GM18519 (cell line): ENCODE measurements around the gene C3orf33.

Source experiments
- ATAC-seq: cut with Tn5 transposase; IDR thresholded peaks from one replicate; pipeline ENCODE4 v1.9.1; 2021; ENCODE audit warnings: mild to moderate bottlenecking, moderate library complexity; ENCODE audit not compliant: unreplicated experiment, low FRiP score

C3orf33 gene

DNA sequence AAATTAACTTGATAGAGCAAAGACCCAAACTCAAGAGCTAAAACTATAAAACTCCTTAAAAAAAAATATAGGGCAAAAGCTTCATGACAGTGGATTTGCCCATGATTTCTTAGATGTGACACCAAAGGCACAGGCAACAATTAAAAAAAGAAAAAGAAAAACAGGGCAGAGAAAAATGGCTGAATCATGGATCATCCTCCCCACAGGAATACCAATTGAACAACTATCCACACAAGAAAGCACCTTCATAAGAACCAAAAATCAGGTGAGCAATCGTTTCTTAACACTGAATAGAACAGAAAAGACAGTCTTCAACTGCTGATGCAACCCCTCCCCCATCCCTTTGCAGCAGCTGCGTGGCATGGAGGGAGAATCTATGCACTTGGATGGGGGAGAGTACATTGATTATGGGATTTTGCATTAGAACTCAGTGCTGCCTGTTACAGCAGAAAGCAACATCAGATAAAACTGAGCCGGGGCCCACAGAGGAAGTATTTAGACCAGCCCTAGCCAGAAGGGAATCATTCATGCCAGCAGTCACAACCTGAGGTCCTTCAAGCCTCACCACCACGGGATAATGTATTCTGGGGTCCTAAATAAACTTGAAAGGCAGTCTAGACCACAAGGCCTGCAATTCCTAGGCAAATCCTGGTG, 15.7 kb downstream of the C3orf33 start:
- ATAC-seq: no peak

DNA sequence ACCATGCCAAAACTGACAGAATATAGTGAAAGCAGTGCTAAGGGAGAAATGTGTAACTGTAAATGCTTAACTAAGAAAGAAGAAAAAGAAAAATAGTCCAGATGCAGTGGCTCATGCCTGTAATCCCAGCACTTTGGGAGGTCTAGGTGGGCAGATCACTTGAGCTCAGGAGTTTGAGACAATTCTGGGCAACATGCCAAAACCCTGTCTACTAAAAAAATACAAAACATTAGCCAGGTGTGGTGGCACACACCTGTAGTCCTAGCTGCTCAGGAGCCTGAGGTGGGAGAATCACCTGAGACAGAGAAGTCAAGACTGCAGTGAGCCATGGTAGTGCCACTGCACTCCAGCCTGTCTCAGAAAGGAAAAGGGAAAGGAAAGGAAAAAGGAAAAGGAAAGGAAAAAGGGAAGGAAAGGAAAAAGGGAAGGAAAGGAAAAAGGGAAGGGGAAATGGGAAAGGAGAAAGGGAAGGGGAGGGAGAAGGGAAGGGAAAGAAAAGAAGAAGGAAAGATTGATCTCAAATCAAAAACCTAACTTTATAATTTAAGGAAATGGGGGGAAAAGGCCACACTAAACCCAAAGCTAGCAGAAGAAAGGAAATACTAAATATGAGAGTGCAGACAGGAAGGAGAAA, 20.3 kb downstream of the C3orf33 start:
- no peak for ATAC-seq

DNA sequence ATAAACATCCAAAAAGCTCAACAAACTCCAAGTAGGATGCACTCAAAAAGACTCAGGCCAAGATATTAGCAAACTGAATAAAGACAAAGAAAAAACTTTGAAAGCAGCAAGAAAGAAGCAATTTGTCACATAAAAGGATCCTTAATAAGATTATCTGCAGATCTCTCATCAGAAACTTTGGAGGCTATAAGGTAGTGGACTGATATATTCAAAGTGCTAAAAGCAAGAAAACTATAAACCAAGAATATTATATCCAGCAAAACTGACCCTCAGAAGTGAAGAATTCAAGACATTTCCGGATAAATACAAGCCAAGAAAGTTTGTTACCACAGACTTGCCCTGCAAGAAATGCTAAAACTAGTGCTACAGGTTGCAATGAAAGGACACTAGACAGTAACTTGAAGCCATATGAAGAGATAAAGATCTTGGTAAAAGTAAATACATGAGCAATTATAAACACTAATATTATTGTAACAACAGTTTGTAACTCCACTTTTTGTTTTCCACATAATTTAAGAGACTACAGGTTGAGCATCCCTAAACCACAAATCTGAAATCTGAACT, 23.6 kb downstream of the C3orf33 start:
- ATAC-seq: no peak

DNA sequence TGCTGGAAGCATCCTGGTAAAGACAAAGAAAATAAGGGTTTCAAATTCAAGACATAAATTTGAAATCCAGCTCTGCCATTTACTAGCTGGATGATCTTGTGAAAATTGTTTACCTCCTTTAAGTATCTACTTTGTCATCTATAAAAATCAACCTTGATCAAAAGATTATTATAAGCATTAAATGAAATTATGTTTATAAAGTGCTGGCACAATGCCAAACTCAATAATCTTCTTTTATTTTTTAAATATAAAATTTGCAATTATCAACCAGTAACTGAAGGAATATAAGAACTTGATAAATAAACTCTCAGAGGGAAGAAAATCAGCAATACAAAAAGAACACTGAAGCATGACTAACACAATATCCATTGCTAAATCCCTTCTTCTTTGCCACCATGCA, 25.8 kb downstream of the C3orf33 start:
- no peak for ATAC-seq

DNA sequence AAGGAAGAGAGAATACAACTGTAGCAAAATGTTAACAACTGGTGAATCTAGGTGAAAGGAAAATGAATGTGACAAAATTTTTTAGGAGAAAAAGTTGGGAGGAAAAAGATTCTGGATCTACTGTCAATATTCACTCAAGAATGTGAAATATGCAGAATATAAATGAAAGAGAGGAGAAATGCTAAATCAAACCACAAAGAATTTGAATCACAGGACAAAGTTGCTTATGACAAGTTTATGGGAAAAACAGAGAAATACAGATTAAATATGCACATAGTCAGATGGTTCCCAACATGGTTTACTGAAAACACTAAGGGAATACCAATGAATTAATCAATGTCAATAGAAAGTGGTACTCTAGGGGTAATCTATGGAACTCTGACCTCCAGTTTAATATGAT, 27.6 kb downstream of the C3orf33 start:
- no peak for ATAC-seq

DNA sequence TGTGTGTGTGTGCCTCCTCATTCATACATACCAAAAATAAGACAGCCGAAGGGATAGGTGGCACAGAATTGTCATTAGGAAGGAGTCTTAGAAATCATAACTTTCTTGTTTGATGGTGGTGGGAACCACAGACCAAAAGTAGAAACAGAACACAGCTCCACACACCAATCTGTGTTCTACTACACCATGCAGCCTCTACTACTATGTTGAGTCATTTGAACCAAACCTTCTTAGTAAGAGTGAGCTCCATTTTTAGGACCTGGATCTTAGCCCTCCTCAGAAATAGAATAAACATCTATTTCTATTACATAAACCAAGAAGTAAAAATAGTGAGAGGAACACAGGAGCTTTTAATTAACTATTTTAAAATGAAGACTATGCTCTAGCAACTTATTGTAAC, 33.3 kb downstream of the C3orf33 start:
- ATAC-seq: no peak

DNA sequence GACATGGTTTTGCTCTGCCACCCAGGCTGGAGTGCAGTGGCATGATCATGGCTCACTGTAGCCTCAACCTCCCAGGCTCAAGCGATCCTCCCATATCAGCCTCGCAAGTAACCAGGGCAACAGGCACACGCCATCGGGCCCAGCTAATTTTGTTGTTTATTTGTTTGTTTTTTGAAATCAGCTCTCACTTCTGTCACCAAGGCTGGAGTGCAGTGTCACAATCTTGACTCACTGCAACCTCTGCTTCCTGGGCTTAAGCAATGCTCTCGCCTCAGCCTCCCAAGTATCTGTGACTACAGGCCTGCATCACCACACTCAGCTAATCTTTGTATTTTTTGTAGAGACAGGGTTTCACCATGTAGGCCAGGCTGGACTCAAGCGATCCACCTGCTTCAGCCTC, 35.0 kb downstream of the C3orf33 start:
- ATAC-seq: no peak

DNA sequence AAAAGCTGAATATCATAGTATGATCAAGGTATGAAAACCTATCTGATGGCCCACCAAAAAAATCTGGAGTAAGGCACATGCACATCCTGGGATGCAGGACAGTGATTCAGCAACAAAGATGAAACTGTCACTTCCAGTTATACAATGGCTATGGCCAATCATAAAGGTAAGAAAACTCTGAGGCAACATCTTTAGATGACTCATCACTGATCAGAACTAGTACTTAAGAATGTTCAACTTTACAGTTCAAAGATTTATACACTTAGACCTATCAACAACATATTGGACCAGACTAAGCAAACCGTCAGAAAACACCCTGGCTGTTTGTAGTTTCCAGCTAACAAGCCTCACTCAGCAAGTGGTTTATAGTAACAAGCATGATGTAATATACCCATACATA, 39.9 kb downstream of the C3orf33 start:
- ATAC-seq: no peak

DNA sequence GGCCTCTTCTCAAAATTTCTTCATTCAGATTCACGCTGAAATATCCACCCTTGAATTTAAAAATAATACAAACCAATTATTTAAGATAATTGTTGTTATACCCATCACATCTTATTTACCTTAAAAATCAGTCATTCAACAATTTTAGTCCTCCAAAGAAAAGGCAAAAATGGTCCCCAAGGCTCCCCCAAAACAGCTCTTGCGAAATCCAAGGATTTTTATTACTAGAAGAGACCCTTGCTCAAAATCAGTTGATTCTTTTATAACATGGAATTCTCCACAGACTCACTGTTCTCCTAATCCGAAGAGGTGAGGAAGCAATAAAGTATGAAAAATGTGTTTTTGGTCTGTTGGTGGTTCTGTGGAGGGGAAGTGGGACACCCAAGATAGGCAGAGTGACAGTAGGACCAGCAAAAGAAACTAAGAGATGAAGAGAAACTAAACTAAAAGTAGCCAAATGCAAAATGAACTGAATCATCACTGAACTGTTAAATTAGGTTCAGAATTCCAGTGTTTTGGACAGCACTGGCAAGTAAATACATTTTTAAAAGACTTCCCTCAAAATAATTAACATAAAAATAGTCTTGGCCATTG, 42.1 kb downstream of the C3orf33 start:
- no peak for ATAC-seq

DNA sequence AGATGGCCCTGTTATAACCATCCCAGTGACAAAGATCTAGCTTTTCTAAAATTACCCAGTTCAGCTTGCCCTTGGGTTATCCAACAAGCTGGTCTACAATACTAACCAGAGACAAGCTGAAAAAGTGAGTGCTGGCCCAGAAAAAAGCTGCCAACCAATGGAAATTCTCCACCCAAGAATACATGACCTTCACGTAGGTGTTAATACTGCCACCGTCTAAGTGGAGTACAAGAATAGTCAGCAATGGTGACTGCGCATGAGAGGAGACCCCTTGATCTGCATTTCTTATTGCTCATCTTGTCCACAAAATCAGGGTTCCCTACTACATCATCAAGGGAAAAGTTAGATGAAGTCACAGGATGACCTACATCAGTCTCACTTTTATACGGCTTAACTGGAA, 45.4 kb downstream of the C3orf33 start:
- no peak for ATAC-seq

DNA sequence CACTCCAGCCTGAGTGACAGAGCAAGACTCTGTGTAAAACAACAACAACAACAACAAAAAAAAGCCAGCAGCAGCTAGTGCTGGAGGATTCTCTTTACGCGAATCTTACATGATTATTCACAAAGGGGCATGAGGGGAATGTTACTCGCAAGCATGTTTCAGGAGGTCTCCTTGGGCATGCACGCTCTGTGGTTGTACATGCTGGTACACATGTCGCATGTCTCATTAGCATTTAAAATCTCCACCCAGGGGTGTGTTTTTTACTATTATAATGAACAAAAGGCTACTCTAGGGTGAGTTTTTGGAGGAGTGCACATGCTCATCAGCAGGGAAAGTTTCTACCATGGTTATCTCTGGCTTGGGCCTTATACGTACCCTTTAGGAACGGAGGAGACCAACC, 48.5 kb downstream of the C3orf33 start:
- ATAC-seq: no peak

DNA sequence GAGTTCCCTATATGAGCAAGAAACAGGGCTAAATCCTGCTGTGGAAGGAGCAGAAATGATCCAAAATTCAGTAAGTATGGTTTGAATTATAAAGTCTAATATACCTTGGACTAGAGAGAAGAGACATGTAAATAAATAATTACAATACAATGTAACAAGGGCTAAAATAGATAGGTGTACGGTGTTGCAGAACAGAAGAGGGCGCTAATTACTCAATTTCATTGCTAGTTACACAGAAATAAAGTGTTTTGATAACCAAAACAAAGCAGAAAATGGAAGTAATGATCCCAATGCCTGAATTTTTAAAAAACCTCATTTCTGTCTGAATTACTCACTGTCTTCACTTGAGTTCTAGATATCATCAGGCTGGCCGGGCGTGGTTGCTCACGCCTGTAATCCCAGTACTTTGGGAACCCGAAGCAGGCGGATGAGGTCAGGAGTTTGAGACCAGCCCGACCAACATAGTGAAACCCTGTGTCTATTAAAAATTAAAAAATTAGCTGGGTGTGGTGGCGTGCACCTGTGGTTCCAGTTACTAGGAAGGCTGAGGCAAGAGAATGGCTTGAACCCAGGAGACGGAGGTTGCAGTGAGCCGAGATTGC, 52.9 kb downstream of the C3orf33 start:
- ATAC-seq: peak; percentile 65

DNA sequence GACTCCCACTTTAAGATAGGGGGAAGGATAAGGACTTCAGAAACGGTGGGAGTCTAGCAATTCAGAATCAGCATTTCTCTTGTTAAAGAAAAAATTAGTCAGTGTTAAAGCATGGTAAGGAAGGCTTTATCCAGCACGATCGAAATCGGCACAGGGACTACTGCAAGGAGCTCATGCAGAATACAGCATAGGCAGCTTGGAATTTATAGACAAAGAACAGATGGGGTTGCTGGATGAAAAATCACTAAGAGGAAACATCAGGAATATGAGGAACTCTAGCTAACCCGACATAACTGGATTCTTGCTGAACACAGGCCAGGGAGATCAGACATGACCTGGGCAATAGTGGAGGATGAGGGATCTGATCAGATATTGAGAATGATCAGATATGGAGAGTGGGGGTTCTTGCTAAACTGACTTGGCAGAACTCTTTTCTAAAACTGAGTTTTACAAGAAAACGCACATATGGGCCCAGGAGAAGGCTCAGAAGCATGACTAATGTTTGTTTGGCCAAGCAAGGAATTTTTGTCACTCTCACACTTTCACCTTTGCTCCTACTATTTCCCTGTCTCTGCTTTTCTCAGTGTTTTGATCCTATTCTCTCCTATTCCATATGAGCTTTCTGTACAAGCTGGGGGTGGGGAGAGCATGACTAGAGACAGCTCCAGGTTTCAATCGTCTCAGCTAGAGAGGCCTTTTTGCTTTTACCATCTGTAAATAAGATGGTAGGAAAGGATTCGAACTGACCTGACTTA, 57.3 kb downstream of the C3orf33 start:
- no peak for ATAC-seq

DNA sequence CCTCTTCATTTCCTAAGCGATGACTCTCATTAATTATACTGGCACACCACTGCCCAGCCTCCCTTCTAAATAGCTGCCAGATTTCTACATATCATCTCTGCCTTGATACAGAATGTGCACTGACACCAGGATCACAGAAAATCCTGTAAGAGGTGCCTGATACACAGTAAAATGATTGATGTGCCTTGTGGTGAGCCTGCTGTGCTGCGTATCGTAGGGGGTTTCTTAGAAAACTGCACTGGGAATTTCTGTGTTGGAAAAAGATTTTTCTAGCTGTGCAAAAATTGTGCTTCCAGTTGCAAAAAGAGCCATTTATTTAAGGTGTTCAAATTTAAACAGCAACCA, 58.2 kb downstream of the C3orf33 start:
- no peak for ATAC-seq

DNA sequence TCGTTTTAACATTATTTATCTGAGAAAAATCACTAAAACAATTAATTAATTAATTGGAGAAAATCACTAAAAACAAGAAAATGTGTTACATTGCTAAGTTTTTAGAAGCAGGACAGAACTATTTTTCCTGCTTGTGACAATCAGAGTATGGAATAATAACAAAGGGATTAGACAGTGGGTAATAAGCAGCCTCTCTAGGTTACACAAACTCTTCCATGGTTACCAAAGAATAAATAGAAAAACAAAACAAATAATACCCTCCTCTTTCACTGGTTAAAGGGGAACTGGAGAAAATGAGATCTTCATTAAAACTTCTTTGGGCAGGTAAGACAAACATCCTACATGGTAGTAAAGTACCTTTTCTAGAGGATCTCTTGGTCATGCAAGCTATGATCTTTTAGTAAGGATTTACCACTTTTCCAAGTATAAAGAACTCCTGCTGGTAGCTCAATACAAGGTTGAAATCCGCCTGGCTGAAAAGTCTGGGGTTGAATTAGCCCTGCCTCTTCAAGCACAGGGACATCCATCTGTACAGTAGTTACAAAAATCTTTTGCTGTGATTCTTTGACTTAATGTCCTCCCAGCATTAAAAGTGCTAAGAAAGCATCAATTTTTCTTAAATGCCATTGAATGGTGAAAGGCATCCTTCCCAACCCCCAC, 58.7 kb downstream of the C3orf33 start:
- ATAC-seq: no peak

DNA sequence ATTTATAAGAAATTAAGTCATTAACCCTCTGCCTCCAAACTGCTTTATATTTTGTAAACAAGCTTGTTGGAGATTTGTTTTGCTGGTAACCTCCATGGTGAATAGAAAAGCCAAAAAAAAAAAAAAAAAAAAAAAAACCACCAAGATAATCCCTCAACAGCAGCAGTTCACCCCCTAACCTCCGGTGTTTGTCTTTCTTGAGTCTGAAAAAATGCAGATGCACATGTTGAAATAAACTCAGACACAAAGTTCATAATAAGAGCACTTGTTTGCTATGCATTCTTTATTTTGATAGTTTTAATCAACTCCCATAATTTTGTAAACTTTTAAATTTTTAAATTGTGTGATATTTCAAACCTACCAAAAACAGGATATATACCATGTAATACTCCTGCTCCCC, 59.4 kb downstream of the C3orf33 start:
- ATAC-seq: no peak

DNA sequence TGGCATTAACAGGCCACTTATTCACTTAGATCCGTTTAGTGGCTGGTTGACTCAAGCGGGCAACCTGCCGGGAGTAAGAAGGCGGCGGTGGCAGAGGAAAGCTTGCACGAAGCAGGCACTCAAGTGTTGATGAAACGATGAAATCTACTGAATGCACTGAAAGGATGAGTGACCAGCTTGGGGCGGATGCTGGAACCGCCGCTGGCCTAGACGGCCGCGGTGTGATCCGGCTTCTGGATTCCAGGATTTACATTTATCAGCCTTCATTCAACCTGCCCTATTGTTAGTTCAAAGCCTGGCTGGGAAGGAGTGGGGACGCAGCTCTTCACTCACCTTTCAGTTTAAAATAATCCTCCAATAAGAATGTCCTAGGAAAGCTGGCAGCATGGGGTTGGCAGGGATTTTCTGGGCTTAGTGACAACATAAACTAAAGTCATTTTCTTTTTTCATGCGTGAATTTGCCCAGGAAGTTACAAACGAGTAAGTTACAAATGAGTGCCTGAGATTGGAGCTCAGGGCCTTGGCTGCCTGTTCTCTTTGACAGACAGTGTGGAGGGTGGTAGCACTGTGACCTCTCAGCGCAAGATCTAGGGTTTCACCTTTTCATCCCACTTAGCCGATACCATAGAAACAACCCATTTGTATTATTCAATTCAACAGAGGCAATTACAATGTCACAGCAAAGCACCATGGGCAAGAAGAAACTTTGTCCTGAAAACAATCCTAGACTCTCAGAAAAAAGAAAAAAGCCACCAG, 60.1 kb downstream of the C3orf33 start:
- ATAC-seq: no peak

DNA sequence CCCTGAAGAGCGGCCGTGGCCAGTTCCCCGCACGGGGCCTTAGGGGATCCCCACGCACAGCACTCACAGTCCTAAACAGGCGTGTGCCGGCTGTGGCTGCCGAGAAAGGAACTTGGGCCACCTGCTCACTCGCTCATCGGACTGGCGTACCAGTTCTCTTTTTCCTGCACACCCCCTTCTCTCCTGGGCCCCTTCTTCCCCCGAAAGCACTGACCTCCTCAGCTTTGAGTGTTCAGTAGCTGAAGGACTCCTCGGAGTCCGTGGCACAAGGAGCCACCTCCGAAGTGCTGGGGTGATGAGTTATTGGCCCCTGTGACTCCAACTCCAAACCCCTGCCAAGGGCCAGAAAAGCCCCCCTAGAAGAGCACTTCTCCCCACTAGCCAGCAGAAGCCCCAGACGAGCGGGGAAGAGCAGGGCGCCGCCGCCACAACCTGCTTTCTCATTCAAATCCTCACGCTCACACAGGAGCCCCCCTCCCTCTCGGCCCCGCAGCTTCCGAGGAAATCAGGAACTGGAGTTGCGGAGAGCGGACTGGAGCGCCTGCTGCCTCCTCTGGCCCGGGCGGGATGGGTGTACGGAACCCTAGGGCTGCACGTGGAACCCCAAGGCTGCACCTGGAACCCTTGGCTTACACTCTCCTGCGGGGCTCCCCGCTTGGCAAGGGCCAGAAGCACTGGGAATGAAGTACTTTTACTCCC, 61.3 kb downstream of the C3orf33 start, which contains the start of gene PLCH1:
PLCH1 (minus strand) TSS at position 446 of the 699 bp plus-strand sequence. CDS start 40,847 bp downstream, outside the sequence.
- ATAC-seq: no peak
